GM12891 (cell line): ENCODE results near the gene AGPAT3.

ENCODE experiments used
- POLR2A ChIP-seq: IDR thresholded peaks from 2 replicates; pipeline ENCODE4 v1.6.1; 2011; ENCODE audit warnings: low read depth, low read length, control low read depth
- POLR2AphosphoS5 ChIP-seq: IDR thresholded peaks from 2 replicates; pipeline ENCODE4 v1.6.1; 2011; ENCODE audit warnings: low read depth, low read length, control low read depth
- POU2F2 ChIP-seq: IDR thresholded peaks from 2 replicates; pipeline ENCODE4 v1.6.1; 2011; ENCODE audit warnings: low read depth, mild to moderate bottlenecking, control low read depth, low read length, moderate library complexity
- SPI1 ChIP-seq: IDR thresholded peaks from 2 replicates; pipeline ENCODE4 v1.6.1; 2011; ENCODE audit warnings: low read depth, low read length, control low read depth
- TAF1 ChIP-seq: IDR thresholded peaks from 2 replicates; pipeline ENCODE4 v1.6.1; 2011; ENCODE audit warnings: low read depth, low read length, control low read depth

- TF ChIP-seq POLR2AphosphoS5 (no peak), POU2F2 (no peak), POLR2A (no peak), TAF1 (no peak), SPI1 (no peak)
These were observed 91.1 kb downstream of the AGPAT3 start for GRCh38 chr21:43956019-43956669.
